ENCODE measurements around the gene ITIH1.

The ITIH1 gene

GRCh38 chr3:52784021-52784621, 6.7 kb downstream of the ITIH1 start:
- H3K4me1 ChIP-seq (ENCODE audit: control insufficient read depth, insufficient read depth, low read length, unreplicated experiment): no peaks in the 10 kb centered on the region
- H3K27me3 ChIP-seq (ENCODE audit: insufficient read depth, low read length): peaks cover 43% of the 10 kb centered on the region
- H2AFZ ChIP-seq (ENCODE audit: low read length, unreplicated experiment): no peak overlapping the region
- H3K36me3 ChIP-seq (ENCODE audit: insufficient read depth, low read length): no peaks in the 10 kb centered on the region
- H3K4me3 ChIP-seq (ENCODE audit: low read depth, low read length): no peak overlapping the region
- no peaks in the 10 kb centered on the region for H3K79me2 ChIP-seq (ENCODE audit: control insufficient read depth, insufficient read depth, low read length, unreplicated experiment)
- no peak overlapping the region for H3K27ac ChIP-seq (ENCODE audit: low read depth, low read length)

GRCh38 chr3:52784931-52785590, 7.7 kb downstream of the ITIH1 start:
- H3K79me2 ChIP-seq (ENCODE audit: control insufficient read depth, insufficient read depth, low read length, unreplicated experiment): no peaks in the 10 kb centered on the region
- no peak overlapping the region for H3K27ac ChIP-seq (ENCODE audit: low read depth, low read length)
- H3K27me3 ChIP-seq (ENCODE audit: insufficient read depth, low read length): peaks cover 35% of the 10 kb centered on the region
- no peak overlapping the region for H3K4me3 ChIP-seq (ENCODE audit: low read depth, low read length)
- H3K36me3 ChIP-seq (ENCODE audit: insufficient read depth, low read length): no peaks in the 10 kb centered on the region
- H2AFZ ChIP-seq (ENCODE audit: low read length, unreplicated experiment): no peak overlapping the region
- H3K4me1 ChIP-seq (ENCODE audit: control insufficient read depth, insufficient read depth, low read length, unreplicated experiment): no peaks in the 10 kb centered on the region

- H3K27ac ChIP-seq (ENCODE audit: low read depth, low read length): no peak overlapping the region
- H3K4me3 ChIP-seq (ENCODE audit: low read depth, low read length): no peak overlapping the region
- H2AFZ ChIP-seq (ENCODE audit: low read length, unreplicated experiment): no peak overlapping the region
- peaks cover 23% of the 10 kb centered on the region for H3K27me3 ChIP-seq (ENCODE audit: insufficient read depth, low read length)
- no peaks in the 10 kb centered on the region for H3K79me2 ChIP-seq (ENCODE audit: control insufficient read depth, insufficient read depth, low read length, unreplicated experiment)
- H3K4me1 ChIP-seq (ENCODE audit: control insufficient read depth, insufficient read depth, low read length, unreplicated experiment): no peaks in the 10 kb centered on the region
- no peaks in the 10 kb centered on the region for H3K36me3 ChIP-seq (ENCODE audit: insufficient read depth, low read length)
These were observed 9.2 kb downstream of the ITIH1 start for GRCh38 chr3:52786330-52787215.

- no peak overlapping the region for H3K4me3 ChIP-seq (ENCODE audit: low read depth, low read length)
- no peaks in the 10 kb centered on the region for H3K4me1 ChIP-seq (ENCODE audit: control insufficient read depth, insufficient read depth, low read length, unreplicated experiment)
These were observed 9.8 kb downstream of the ITIH1 start for GRCh38 chr3:52787246-52787645.

GRCh38 chr3:52787672-52788625, 10.6 kb downstream of the ITIH1 start:
- H3K4me3 ChIP-seq (ENCODE audit: low read depth, low read length): no peak overlapping the region
- H3K36me3 ChIP-seq (ENCODE audit: insufficient read depth, low read length): no peaks in the 10 kb centered on the region
- H3K27me3 ChIP-seq (ENCODE audit: insufficient read depth, low read length): peaks cover 9% of the 10 kb centered on the region
- no peaks in the 10 kb centered on the region for H3K4me1 ChIP-seq (ENCODE audit: control insufficient read depth, insufficient read depth, low read length, unreplicated experiment)
- no peaks in the 10 kb centered on the region for H3K79me2 ChIP-seq (ENCODE audit: control insufficient read depth, insufficient read depth, low read length, unreplicated experiment)
- no peak overlapping the region for H2AFZ ChIP-seq (ENCODE audit: low read length, unreplicated experiment)
- no peak overlapping the region for H3K27ac ChIP-seq (ENCODE audit: low read depth, low read length)

More at GRCh38 chr3:52787246-52787645, 9.8 kb downstream of the ITIH1 start:
- Histone ChIP-seq H3K27me3 (ENCODE audit: insufficient read depth, low read length) (peaks cover 16% of the 10 kb centered on the region), H3K27ac (ENCODE audit: low read depth, low read length) (no peak overlapping the region), H3K79me2 (ENCODE audit: control insufficient read depth, insufficient read depth, low read length, unreplicated experiment) (no peaks in the 10 kb centered on the region), H3K36me3 (ENCODE audit: insufficient read depth, low read length) (no peaks in the 10 kb centered on the region), H2AFZ (ENCODE audit: low read length, unreplicated experiment) (no peak overlapping the region)

- no peaks in the 10 kb centered on the region for H3K79me2 ChIP-seq (ENCODE audit: control insufficient read depth, insufficient read depth, low read length, unreplicated experiment)
- no peak overlapping the region for H2AFZ ChIP-seq (ENCODE audit: low read length, unreplicated experiment)
- H3K36me3 ChIP-seq (ENCODE audit: insufficient read depth, low read length): no peaks in the 10 kb centered on the region
- H3K27ac ChIP-seq (ENCODE audit: low read depth, low read length): no peak overlapping the region
- no peaks in the 10 kb centered on the region for H3K4me1 ChIP-seq (ENCODE audit: control insufficient read depth, insufficient read depth, low read length, unreplicated experiment)
- no peaks in the 10 kb centered on the region for H3K27me3 ChIP-seq (ENCODE audit: insufficient read depth, low read length)
- no peak overlapping the region for H3K4me3 ChIP-seq (ENCODE audit: low read depth, low read length)
These were observed 11.7 kb downstream of the ITIH1 start for GRCh38 chr3:52788890-52789745.

- H3K79me2 ChIP-seq (ENCODE audit: control insufficient read depth, insufficient read depth, low read length, unreplicated experiment): no peaks in the 10 kb centered on the region
- no peaks in the 10 kb centered on the region for H3K36me3 ChIP-seq (ENCODE audit: insufficient read depth, low read length)
- no peak overlapping the region for H2AFZ ChIP-seq (ENCODE audit: low read length, unreplicated experiment)
- H3K4me3 ChIP-seq (ENCODE audit: low read depth, low read length): no peak overlapping the region
- H3K27ac ChIP-seq (ENCODE audit: low read depth, low read length): no peak overlapping the region
- no peaks in the 10 kb centered on the region for H3K4me1 ChIP-seq (ENCODE audit: control insufficient read depth, insufficient read depth, low read length, unreplicated experiment)
- H3K27me3 ChIP-seq (ENCODE audit: insufficient read depth, low read length): no peaks in the 10 kb centered on the region
These were observed 12.3 kb downstream of the ITIH1 start for GRCh38 chr3:52789746-52790040.

- H3K4me1 ChIP-seq (ENCODE audit: control insufficient read depth, insufficient read depth, low read length, unreplicated experiment): no peaks in the 10 kb centered on the region
- no peak overlapping the region for H3K27ac ChIP-seq (ENCODE audit: low read depth, low read length)
These were observed 12.9 kb downstream of the ITIH1 start for GRCh38 chr3:52790337-52790736.

GRCh38 chr3:52790741-52791140, 13.3 kb downstream of the ITIH1 start:
- no peaks in the 10 kb centered on the region for H3K36me3 ChIP-seq (ENCODE audit: insufficient read depth, low read length)
- H3K4me3 ChIP-seq (ENCODE audit: low read depth, low read length): no peak overlapping the region
- no peak overlapping the region for H2AFZ ChIP-seq (ENCODE audit: low read length, unreplicated experiment)
- no peaks in the 10 kb centered on the region for H3K4me1 ChIP-seq (ENCODE audit: control insufficient read depth, insufficient read depth, low read length, unreplicated experiment)
- no peaks in the 10 kb centered on the region for H3K79me2 ChIP-seq (ENCODE audit: control insufficient read depth, insufficient read depth, low read length, unreplicated experiment)
- H3K27me3 ChIP-seq (ENCODE audit: insufficient read depth, low read length): no peaks in the 10 kb centered on the region
- H3K27ac ChIP-seq (ENCODE audit: low read depth, low read length): no peak overlapping the region

More at GRCh38 chr3:52790337-52790736, 12.9 kb downstream of the ITIH1 start:
- no peaks in the 10 kb centered on the region for H3K79me2 ChIP-seq (ENCODE audit: control insufficient read depth, insufficient read depth, low read length, unreplicated experiment)
- H3K4me3 ChIP-seq (ENCODE audit: low read depth, low read length): no peak overlapping the region
- H3K36me3 ChIP-seq (ENCODE audit: insufficient read depth, low read length): no peaks in the 10 kb centered on the region
- no peak overlapping the region for H2AFZ ChIP-seq (ENCODE audit: low read length, unreplicated experiment)
- no peaks in the 10 kb centered on the region for H3K27me3 ChIP-seq (ENCODE audit: insufficient read depth, low read length)

Data from ACC112 (cell line).